GM20000 (cell line): ENCODE results near the gene ZXDC.

Source experiments
- DNase-seq: peaks from one replicate; pipeline ENCODE4 v3.0.0; 2012; ENCODE audit warnings: low spot score
- TF ChIP-seq, protein P1 (sequence below): IDR thresholded peaks from 2 replicates; pipeline ENCODE4 v1.5.1; 2012; ENCODE audit warnings: mild to moderate bottlenecking, control low read depth; ENCODE audit errors: extremely low read depth, missing control alignments

Gene ZXDC

DNA sequence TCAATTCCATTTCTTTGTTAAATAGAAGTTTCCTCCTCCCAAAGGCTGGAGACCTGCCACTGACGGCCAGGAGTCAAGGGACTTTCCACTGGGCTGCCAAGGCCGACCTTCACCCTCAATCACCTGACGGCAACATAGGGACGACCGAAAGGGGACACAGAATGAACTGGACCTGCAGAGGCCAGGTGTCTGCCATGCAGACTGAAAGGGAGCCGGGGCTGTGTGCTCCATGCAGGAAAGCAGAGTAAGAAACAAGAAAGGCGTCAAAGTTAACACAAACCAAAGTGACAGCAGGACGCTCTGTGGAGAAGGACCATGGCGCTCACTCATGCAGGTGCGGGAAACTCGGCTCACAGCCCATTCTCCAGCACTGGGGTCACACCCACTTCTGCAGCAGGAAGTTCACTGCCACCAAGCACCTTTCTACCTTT is 26.1 kb downstream of the ZXDC start:
- no peak for DNase-seq
- TF ChIP-seq, protein P1, sequence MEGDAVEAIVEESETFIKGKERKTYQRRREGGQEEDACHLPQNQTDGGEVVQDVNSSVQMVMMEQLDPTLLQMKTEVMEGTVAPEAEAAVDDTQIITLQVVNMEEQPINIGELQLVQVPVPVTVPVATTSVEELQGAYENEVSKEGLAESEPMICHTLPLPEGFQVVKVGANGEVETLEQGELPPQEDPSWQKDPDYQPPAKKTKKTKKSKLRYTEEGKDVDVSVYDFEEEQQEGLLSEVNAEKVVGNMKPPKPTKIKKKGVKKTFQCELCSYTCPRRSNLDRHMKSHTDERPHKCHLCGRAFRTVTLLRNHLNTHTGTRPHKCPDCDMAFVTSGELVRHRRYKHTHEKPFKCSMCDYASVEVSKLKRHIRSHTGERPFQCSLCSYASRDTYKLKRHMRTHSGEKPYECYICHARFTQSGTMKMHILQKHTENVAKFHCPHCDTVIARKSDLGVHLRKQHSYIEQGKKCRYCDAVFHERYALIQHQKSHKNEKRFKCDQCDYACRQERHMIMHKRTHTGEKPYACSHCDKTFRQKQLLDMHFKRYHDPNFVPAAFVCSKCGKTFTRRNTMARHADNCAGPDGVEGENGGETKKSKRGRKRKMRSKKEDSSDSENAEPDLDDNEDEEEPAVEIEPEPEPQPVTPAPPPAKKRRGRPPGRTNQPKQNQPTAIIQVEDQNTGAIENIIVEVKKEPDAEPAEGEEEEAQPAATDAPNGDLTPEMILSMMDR: no peak

GRCh38 chr3:126448893-126449180 is 26.9 kb downstream of the ZXDC start:
- TF ChIP-seq, protein P1: no peak
- no peak for DNase-seq

DNA sequence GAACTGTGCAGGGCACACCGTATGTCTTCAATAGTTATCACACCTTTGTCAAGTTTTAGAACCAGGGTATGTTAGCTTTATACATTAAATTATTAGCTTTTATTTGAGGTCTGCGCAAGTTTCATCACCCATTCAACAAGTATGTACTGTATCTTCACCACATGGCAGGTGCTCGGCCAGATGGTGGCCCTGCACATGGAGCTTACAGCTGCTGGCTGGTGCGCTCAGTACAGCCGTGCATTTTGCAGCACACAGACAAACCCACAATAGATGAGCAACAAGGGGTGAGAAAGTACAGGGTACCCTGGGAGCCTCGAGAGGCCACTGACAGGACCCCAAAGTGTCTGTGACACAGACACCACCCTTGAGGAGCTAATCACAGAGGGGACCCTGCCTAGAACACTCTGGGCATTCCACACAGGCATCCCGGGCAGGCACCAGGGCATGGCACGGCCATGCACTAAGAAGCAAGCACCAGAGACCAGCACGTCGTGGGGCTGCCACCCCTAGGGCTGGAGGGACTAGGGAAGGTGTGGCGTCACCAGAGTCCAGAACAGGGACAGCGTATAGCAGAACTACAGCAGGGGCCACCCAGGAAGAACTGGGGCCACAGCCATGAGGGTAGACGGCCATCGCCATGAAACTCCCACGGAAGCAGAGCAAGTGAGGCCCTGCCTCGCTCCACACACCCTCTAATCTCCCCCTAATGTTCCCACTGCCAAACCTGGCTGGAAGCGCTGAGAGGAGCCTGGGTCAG is 27.4 kb downstream of the ZXDC start:
- no peak for DNase-seq
- TF ChIP-seq, protein P1: no peak

- DNase-seq: no peak
- TF ChIP-seq, protein P1: no peak
Observed at GRCh38 chr3:126447456-126448106, 28.1 kb downstream of the ZXDC start.

GRCh38 chr3:126446791-126447190 is 28.9 kb downstream of the ZXDC start:
- TF ChIP-seq, protein P1: no peak
- DNase-seq: no peak

DNA sequence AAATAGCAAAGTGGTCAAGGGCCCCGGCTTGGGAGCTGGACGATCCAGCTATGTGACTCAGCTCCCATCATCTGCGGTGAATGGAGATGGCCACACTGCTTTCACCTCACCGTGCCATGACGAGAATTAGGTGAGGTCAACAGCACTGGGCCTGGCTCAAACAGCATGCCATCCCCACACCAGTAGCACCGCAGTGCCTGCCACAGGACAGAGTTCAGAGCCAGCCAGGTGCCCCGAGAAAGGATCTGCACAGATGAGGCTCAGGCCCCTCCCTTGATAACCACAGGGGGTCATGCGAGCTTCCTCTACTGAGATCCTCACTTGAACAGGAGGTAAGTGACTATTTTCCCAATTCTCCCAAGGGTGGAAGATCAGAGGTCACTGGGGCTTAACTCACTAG is 29.4 kb downstream of the ZXDC start:
- no peak for DNase-seq
- TF ChIP-seq, protein P1: no peak

DNA sequence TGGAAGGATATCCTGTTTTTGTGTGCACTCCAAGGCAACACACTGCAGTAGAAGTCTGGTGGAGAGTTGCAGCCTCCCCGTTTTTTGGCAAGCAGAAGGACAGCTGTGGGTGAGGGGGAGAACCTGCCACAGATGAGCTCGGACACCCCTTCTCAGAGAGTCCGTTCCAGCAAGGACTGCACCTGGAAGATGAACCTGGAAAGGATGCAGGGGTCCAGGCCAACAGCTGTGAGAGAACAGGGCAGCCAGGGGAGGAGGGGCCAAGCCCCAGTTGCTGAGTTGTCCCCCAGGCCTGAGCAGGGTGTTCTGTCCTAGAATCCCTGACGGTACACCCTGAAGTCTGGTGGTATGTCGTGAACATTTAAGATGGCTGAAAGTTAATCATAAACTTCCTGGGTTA is 30.2 kb downstream of the ZXDC start:
- DNase-seq: no peak
- TF ChIP-seq, protein P1: no peak
